Neural progenitor cell (in vitro differentiated cells): ENCODE data around the gene DTD1. TPM values are rescaled to one million over a fixed set of nuclear protein-coding genes. Genes with fewer than 3 reads are reported as not detected.

Source experiments
- DNase-seq: peaks from one replicate; pipeline ENCODE4 v3.0.0-alpha.2; 2016; ENCODE audit warnings: low spot score
- H2AFZ ChIP-seq: fragments of 200-600 bp; sonication (generic); replicated peaks from 2 replicates; pipeline ENCODE4 v1.6.1; 2016; ENCODE audit warnings: antibody characterized with exemption
- H3F3A ChIP-seq: fragments of 200-600 bp; sonication (generic); 2 replicates; pipeline ENCODE4 v1.6.1; 2016; ENCODE audit warnings: antibody characterized with exemption, low read depth
- H3K27ac ChIP-seq: fragments of 200-600 bp; sonication (generic); 2 replicates; pipeline ENCODE4 v1.5.1; 2016; ENCODE audit warnings: mild to moderate bottlenecking
- H3K27me3 ChIP-seq: fragments of 200-600 bp; sonication (generic); 2 replicates; pipeline ENCODE4 v1.6.1; 2016; ENCODE audit warnings: mild to moderate bottlenecking, moderate library complexity
- H3K36me3 ChIP-seq: fragments of 200-600 bp; sonication (generic); 2 replicates; pipeline ENCODE4 v1.5.1; 2016
- H3K4me1 ChIP-seq: fragments of 200-600 bp; sonication (generic); 2 replicates; pipeline ENCODE4 v1.6.1; 2016; ENCODE audit warnings: mixed run types
- H3K4me2 ChIP-seq: fragments of 200-600 bp; sonication (generic); 2 replicates; pipeline ENCODE4 v1.6.1; 2016
- H3K4me3 ChIP-seq: fragments of 200-600 bp; sonication (generic); 2 replicates; pipeline ENCODE4 v1.5.1; 2016
- H3K79me2 ChIP-seq: fragments of 200-600 bp; sonication (generic); 2 replicates; pipeline ENCODE4 v1.6.1; 2016; ENCODE audit warnings: low read depth
- H3K9ac ChIP-seq: fragments of 200-600 bp; sonication (generic); 2 replicates; pipeline ENCODE4 v1.6.1; 2016
- H3K9me3 ChIP-seq: fragments of 200-600 bp; sonication (generic); 2 replicates; pipeline ENCODE4 v1.5.1; 2016; ENCODE audit warnings: low read depth
- H4K20me1 ChIP-seq: fragments of 200-600 bp; sonication (generic); 2 replicates; pipeline ENCODE4 v1.6.1; 2016; ENCODE audit warnings: low read depth
- H3K27ac Mint-ChIP-seq: 3 replicates; pipeline ENCODE4 v1.8.0; 2021; ENCODE audit warnings: mixed read lengths
- H3K27me3 Mint-ChIP-seq: 2 replicates; pipeline ENCODE4 v1.8.0; 2022; ENCODE audit warnings: low read depth, mild to moderate bottlenecking, inconsistent platforms, moderate library complexity, mixed read lengths; ENCODE audit not compliant: insufficient read depth
- H3K36me3 Mint-ChIP-seq: 3 replicates; pipeline ENCODE4 v1.8.0; 2021; ENCODE audit warnings: mixed read lengths
- H3K4me1 Mint-ChIP-seq: 3 replicates; pipeline ENCODE4 v1.8.0; 2021; ENCODE audit warnings: mixed read lengths
- H3K4me3 Mint-ChIP-seq: 3 replicates; pipeline ENCODE4 v1.8.0; 2021; ENCODE audit warnings: mild to moderate bottlenecking, moderate library complexity, mixed read lengths
- H3K9me3 Mint-ChIP-seq: 3 replicates; pipeline ENCODE4 v1.8.0; 2020; ENCODE audit warnings: mixed read lengths
- EZH2 ChIP-seq: fragments of 200-600 bp; sonication (generic); IDR thresholded peaks from 2 replicates; pipeline ENCODE4 v1.6.1; 2017; ENCODE audit warnings: antibody characterized with exemption, mild to moderate bottlenecking, moderate library complexity
- EZH2phosphoT487 ChIP-seq: fragments of 200-600 bp; sonication (generic); IDR thresholded peaks from 2 replicates; pipeline ENCODE4 v1.6.1; 2017; ENCODE audit warnings: antibody characterized with exemption
- total RNA-seq: library from RNA; depleted of rRNA; stranded (reverse); fragments of >200 nt; gene quantifications from 2 replicates; pipeline ENCODE4 v1.2.3, GENCODE V29; 2015; ENCODE audit warnings: low replicate concordance
- TF ChIP-seq, protein P1 (sequence below): fragments of 200-600 bp; sonication (generic); IDR thresholded peaks from 2 replicates; pipeline ENCODE4 v1.5.1; 2017; ENCODE audit warnings: antibody characterized with exemption, mild to moderate bottlenecking

The DTD1 gene
- total RNA-seq, 1 donor from 2014 or later = 92.6 TPM

DNA sequence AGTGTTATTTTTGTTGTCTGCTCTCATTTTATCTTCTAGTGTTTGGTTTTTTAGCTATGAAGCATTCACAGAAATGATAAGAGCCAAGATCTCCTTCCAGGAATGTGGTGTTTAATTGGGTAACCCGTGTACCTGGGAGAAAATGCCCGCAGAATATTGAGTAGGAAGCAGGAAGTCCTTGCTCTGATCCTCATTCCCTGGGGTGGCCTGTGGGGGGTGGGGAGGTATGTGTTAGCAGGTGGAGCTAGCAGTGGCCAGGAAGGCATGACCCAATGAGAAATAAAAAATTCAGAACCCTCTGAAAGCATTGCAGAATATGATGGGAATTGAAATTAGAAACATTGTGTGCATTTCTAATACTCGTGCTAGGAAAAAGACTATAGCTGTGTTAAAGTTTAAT lies 100.8 kb downstream of the DTD1 start:
- H3K79me2 ChIP-seq = no peaks in the 10 kb centered on the region
- no peaks in the 10 kb centered on the region for H3K36me3 ChIP-seq
- H3K4me3 ChIP-seq = no peak overlapping the region
- no peaks in the 10 kb centered on the region for H3K27me3 ChIP-seq
- H3K9me3 ChIP-seq = no peaks in the 10 kb centered on the region
- no peak overlapping the region for H3K9ac ChIP-seq
- peaks cover 3% of the 10 kb centered on the region for H3K4me1 ChIP-seq
- H3K9me3 Mint-ChIP-seq = no peaks in the 10 kb centered on the region
- no peak overlapping the region for H3K4me2 ChIP-seq
- no peaks in the 10 kb centered on the region for H3K36me3 Mint-ChIP-seq
- H4K20me1 ChIP-seq = no peaks in the 10 kb centered on the region
- H3K27ac Mint-ChIP-seq = no peak overlapping the region
- H3K27ac ChIP-seq = no peak overlapping the region
- no peaks in the 10 kb centered on the region for H3F3A ChIP-seq
- TF ChIP-seq EZH2phosphoT487 (no peak), EZH2 (no peak)
- TF ChIP-seq, protein P1, sequence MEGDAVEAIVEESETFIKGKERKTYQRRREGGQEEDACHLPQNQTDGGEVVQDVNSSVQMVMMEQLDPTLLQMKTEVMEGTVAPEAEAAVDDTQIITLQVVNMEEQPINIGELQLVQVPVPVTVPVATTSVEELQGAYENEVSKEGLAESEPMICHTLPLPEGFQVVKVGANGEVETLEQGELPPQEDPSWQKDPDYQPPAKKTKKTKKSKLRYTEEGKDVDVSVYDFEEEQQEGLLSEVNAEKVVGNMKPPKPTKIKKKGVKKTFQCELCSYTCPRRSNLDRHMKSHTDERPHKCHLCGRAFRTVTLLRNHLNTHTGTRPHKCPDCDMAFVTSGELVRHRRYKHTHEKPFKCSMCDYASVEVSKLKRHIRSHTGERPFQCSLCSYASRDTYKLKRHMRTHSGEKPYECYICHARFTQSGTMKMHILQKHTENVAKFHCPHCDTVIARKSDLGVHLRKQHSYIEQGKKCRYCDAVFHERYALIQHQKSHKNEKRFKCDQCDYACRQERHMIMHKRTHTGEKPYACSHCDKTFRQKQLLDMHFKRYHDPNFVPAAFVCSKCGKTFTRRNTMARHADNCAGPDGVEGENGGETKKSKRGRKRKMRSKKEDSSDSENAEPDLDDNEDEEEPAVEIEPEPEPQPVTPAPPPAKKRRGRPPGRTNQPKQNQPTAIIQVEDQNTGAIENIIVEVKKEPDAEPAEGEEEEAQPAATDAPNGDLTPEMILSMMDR = no peak
- DNase-seq = no peak
- H3K4me3 Mint-ChIP-seq = no peak overlapping the region
- H2AFZ ChIP-seq = no peak overlapping the region
- no peaks in the 10 kb centered on the region for H3K27me3 Mint-ChIP-seq
- peaks cover 5% of the 10 kb centered on the region for H3K4me1 Mint-ChIP-seq

- TF ChIP-seq EZH2 = no peak
- no peak for TF ChIP-seq EZH2phosphoT487
- TF ChIP-seq, protein P1 = no peak
Observed at GRCh38 chr20:18689557-18689956, 101.7 kb downstream of the DTD1 start.

DNA sequence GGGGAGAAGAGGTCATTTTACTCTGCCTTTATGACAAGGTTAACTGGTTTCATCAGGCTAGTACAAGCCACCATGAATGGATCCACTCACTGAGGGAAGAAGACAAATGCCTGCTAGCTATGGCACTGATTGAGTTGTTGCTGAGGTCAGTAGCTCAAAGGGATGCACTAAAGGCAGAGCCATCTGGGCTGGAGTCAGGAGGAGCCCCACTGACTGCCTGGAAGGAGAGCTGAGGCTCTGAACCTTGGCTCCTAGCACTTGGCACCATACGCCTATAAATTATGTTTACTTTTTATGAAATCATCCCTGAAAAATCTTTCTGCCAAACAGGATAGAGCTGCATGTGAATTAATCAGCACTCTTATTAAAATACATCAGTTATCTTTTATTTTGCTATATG lies 104.6 kb downstream of the DTD1 start:
- Histone ChIP-seq H3K9ac (no peak overlapping the region), H3K27ac (no peak overlapping the region), H3K79me2 (no peaks in the 10 kb centered on the region), H3F3A (no peaks in the 10 kb centered on the region), H4K20me1 (no peaks in the 10 kb centered on the region), H3K4me2 (no peak overlapping the region), H3K4me1 (no peaks in the 10 kb centered on the region), H3K36me3 (no peaks in the 10 kb centered on the region), H3K9me3 (no peaks in the 10 kb centered on the region), H2AFZ (no peak overlapping the region), H3K27me3 (no peaks in the 10 kb centered on the region), H3K4me3 (no peak overlapping the region)
- Mint-ChIP-seq H3K4me1 (no peaks in the 10 kb centered on the region), H3K4me3 (no peak overlapping the region), H3K9me3 (no peaks in the 10 kb centered on the region), H3K36me3 (peaks cover 3% of the 10 kb centered on the region), H3K27me3 (no peaks in the 10 kb centered on the region), H3K27ac (no peak overlapping the region)
- DNase-seq = no peak
- TF ChIP-seq EZH2 (no peak), EZH2phosphoT487 (no peak)
- TF ChIP-seq, protein P1 = no peak

More at GRCh38 chr20:18689557-18689956, 101.7 kb downstream of the DTD1 start:
- H3K4me1 Mint-ChIP-seq = no peaks in the 10 kb centered on the region
- no peak overlapping the region for H2AFZ ChIP-seq
- H3K9me3 Mint-ChIP-seq = no peaks in the 10 kb centered on the region
- no peak overlapping the region for H3K4me2 ChIP-seq
- no peaks in the 10 kb centered on the region for H3K4me1 ChIP-seq
- H3K4me3 Mint-ChIP-seq = no peak overlapping the region
- no peaks in the 10 kb centered on the region for H3K36me3 ChIP-seq
- H3K9me3 ChIP-seq = no peaks in the 10 kb centered on the region
- no peaks in the 10 kb centered on the region for H3F3A ChIP-seq
- DNase-seq = no peak
- H3K27ac ChIP-seq = no peak overlapping the region
- no peaks in the 10 kb centered on the region for H3K79me2 ChIP-seq
- no peaks in the 10 kb centered on the region for H3K27me3 Mint-ChIP-seq
- H3K9ac ChIP-seq = no peak overlapping the region
- no peaks in the 10 kb centered on the region for H3K27me3 ChIP-seq
- no peaks in the 10 kb centered on the region for H3K36me3 Mint-ChIP-seq
- no peak overlapping the region for H3K4me3 ChIP-seq
- no peak overlapping the region for H3K27ac Mint-ChIP-seq
- no peaks in the 10 kb centered on the region for H4K20me1 ChIP-seq

GRCh38 chr20:18694071-18694470 lies 106.2 kb downstream of the DTD1 start:
- H3K9me3 Mint-ChIP-seq = no peaks in the 10 kb centered on the region
- H3K27ac Mint-ChIP-seq = no peak overlapping the region
- no peaks in the 10 kb centered on the region for H3K27me3 Mint-ChIP-seq

More at GRCh38 chr20:18694071-18694470, 106.2 kb downstream of the DTD1 start:
- no peaks in the 10 kb centered on the region for H3K4me1 Mint-ChIP-seq
- Histone ChIP-seq H3K4me3 (no peak overlapping the region), H3K9ac (no peak overlapping the region), H3K9me3 (no peaks in the 10 kb centered on the region), H3K4me2 (no peak overlapping the region), H3F3A (no peaks in the 10 kb centered on the region), H4K20me1 (no peaks in the 10 kb centered on the region), H3K79me2 (no peaks in the 10 kb centered on the region), H3K27me3 (no peaks in the 10 kb centered on the region), H3K27ac (no peak overlapping the region), H2AFZ (no peak overlapping the region), H3K36me3 (no peaks in the 10 kb centered on the region), H3K4me1 (no peaks in the 10 kb centered on the region)
- no peak for TF ChIP-seq EZH2
- TF ChIP-seq, protein P1 = no peak
- no peak for TF ChIP-seq EZH2phosphoT487
- peaks cover 3% of the 10 kb centered on the region for H3K36me3 Mint-ChIP-seq
- no peak for DNase-seq
- no peak overlapping the region for H3K4me3 Mint-ChIP-seq
